Measurements from ENCODE around the gene GGCX.

Gene GGCX

DNA sequence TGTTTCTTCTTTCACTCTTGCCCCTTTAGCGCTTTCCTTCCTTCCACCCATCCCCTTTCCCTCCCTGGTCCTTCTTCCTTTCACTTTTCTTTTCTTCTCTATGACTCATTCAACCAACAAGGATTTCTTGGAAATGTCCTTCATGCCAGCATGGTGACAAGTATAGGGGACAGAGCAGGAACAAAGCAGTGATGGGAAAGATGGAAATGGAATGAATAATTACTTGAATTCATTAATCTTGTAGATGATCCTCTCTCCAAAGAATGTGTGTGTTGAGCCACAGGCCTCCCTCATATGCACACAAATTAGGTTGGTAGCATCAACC is 24.4 kb upstream of the GGCX start:
- Histone ChIP-seq H3K4me1 (ENCODE audit: insufficient read depth, low read length, severe bottlenecking) (peaks cover 7% of the 10 kb centered on the region), H2AFZ (ENCODE audit: low read length) (no peak overlapping the region), H3K9me2 (ENCODE audit: low read depth, low read length) (no peaks in the 10 kb centered on the region), H3K9ac (ENCODE audit: low read length) (no peak overlapping the region), H3K9me3 (ENCODE audit: low read length) (no peaks in the 10 kb centered on the region), H3K27ac (ENCODE audit: low read depth, low read length, poor library complexity, severe bottlenecking) (no peak overlapping the region), H3K27me3 (ENCODE audit: insufficient read depth, low read length) (no peaks in the 10 kb centered on the region), H3K4me3 (ENCODE audit: low read depth, low read length, poor library complexity, severe bottlenecking) (no peak overlapping the region), H3K4me2 (ENCODE audit: low read length) (no peak overlapping the region), H4K20me1 (ENCODE audit: insufficient read depth, low read length) (no peaks in the 10 kb centered on the region), H3K36me3 (ENCODE audit: insufficient read depth, low read length) (peaks cover 39% of the 10 kb centered on the region), H3F3A (ENCODE audit: insufficient read depth, low read length) (no peaks in the 10 kb centered on the region), H3K79me2 (ENCODE audit: insufficient read depth, low read length) (no peaks in the 10 kb centered on the region)
- TF ChIP-seq, protein P1, sequence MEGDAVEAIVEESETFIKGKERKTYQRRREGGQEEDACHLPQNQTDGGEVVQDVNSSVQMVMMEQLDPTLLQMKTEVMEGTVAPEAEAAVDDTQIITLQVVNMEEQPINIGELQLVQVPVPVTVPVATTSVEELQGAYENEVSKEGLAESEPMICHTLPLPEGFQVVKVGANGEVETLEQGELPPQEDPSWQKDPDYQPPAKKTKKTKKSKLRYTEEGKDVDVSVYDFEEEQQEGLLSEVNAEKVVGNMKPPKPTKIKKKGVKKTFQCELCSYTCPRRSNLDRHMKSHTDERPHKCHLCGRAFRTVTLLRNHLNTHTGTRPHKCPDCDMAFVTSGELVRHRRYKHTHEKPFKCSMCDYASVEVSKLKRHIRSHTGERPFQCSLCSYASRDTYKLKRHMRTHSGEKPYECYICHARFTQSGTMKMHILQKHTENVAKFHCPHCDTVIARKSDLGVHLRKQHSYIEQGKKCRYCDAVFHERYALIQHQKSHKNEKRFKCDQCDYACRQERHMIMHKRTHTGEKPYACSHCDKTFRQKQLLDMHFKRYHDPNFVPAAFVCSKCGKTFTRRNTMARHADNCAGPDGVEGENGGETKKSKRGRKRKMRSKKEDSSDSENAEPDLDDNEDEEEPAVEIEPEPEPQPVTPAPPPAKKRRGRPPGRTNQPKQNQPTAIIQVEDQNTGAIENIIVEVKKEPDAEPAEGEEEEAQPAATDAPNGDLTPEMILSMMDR (IDR thresholded peaks at IDR 0.05; ENCODE audit: low read length): no peak
- no peak for TF ChIP-seq EZH2 (IDR thresholded peaks at IDR 0.05; ENCODE audit: borderline replicate concordance, low read length)

DNA sequence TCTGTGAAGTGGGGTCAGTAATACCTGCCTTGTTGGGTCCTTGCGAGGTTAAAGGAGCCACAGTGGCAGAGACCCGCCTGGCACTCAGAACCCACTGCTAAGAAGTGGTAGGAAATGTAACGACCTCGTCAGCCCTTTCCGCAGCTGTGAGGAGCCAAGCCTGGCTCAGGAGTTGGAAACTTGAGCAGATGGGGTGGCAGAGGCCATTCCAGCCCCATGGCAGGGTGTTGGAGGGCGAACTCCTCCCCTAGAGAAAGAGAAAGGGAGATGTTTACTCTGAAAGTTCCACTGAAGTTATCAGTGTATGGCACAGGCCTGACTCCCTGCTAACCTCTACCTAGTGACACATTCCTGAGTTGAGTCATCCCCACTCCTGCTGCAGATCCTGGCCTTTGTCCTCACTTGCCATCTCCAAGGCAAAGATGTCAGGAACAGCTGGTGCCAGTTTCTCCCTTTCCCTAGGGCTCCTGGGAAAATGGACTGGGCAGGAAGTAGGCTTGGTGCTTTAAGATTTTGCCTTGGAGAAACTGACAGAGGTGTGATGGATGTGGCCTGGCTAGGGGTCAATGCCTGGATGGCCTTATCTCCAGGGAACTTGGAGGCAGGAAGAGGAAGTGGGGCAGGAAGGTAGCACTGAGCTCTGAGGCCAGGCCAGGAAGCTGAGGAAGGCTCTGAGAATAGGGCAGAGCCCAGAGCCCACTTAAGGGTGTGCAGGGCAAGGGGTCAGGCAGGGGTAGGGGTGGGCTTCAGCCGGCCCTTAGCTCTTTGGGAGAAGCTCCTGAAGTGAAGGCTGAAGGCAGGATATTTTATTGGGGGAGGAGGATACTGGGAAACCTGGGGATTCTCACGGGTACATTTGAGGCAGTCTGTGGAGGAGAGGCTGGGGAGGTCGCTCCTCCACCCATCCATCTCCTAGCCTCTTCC is 23.8 kb upstream of the GGCX start:
- Histone ChIP-seq H2AFZ (ENCODE audit: low read length) (no peak overlapping the region), H4K20me1 (ENCODE audit: insufficient read depth, low read length) (no peaks in the 10 kb centered on the region), H3K27me3 (ENCODE audit: insufficient read depth, low read length) (no peaks in the 10 kb centered on the region), H3K27ac (ENCODE audit: low read depth, low read length, poor library complexity, severe bottlenecking) (no peak overlapping the region), H3K4me3 (ENCODE audit: low read depth, low read length, poor library complexity, severe bottlenecking) (no peak overlapping the region), H3K9me2 (ENCODE audit: low read depth, low read length) (no peaks in the 10 kb centered on the region), H3K9me3 (ENCODE audit: low read length) (no peaks in the 10 kb centered on the region), H3F3A (ENCODE audit: insufficient read depth, low read length) (no peaks in the 10 kb centered on the region), H3K4me2 (ENCODE audit: low read length) (no peak overlapping the region), H3K9ac (ENCODE audit: low read length) (no peak overlapping the region), H3K79me2 (ENCODE audit: insufficient read depth, low read length) (no peaks in the 10 kb centered on the region), H3K36me3 (ENCODE audit: insufficient read depth, low read length) (peaks cover 44% of the 10 kb centered on the region), H3K4me1 (ENCODE audit: insufficient read depth, low read length, severe bottlenecking) (peaks cover 7% of the 10 kb centered on the region)
- no peak for TF ChIP-seq EZH2 (IDR thresholded peaks at IDR 0.05; ENCODE audit: borderline replicate concordance, low read length)
- TF ChIP-seq, protein P1 (IDR thresholded peaks at IDR 0.05; ENCODE audit: low read length): no peak

DNA sequence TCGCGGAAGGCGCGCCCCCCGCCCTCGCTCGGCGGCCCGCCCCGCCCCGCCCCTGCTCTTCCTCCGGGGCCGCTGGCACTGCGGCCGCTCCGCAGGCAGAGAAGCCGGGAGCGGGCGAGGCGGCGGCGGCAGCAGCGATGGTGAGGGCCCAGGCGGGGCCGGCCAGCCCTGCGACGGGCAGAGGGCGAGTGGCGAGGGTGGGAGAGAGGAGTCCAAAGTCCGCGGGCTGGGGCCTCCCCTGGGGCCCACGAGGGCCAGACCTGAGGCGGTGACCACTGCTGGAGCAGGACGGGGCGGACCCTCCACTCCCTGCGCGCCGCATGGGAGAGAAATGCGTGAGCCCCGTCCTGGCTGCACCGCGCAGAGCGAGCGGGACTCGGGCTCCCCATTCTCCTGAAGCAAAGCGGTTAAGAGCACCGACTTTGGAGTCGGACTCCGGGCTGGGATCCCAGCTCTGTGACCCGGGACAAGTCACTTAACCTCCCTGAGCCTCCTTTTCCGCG is 23.1 kb upstream of the GGCX start, which contains the start of gene VAMP5:
VAMP5 (plus strand) TSS at position 78 of the 503 bp plus-strand sequence; CDS start at position 138, 60 bp downstream.
- H3K4me2 ChIP-seq (ENCODE audit: low read length): peak within 1 kb of the TSS; percentile 46; the same call in 1 of the 2 replicates
- no peak for TF ChIP-seq EZH2 (IDR thresholded peaks at IDR 0.05; ENCODE audit: borderline replicate concordance, low read length)
- TF ChIP-seq, protein P1 (IDR thresholded peaks at IDR 0.05; ENCODE audit: low read length): no peak
- H4K20me1 ChIP-seq (ENCODE audit: insufficient read depth, low read length): no peaks in the 10 kb centered on the region
- H3K9ac ChIP-seq (ENCODE audit: low read length): no peak within 1 kb of the TSS; the same call in 1 of the 2 replicates
- no peak within 1 kb of the TSS for H3K27ac ChIP-seq (ENCODE audit: low read depth, low read length, poor library complexity, severe bottlenecking)
- no peak within 1 kb of the TSS for H2AFZ ChIP-seq (ENCODE audit: low read length)
- no peaks in the 10 kb centered on the region for H3K9me2 ChIP-seq (ENCODE audit: low read depth, low read length)
- no peaks in the 10 kb centered on the region for H3F3A ChIP-seq (ENCODE audit: insufficient read depth, low read length)
- peaks cover 10% of the 10 kb centered on the region for H3K4me1 ChIP-seq (ENCODE audit: insufficient read depth, low read length, severe bottlenecking)
- H3K4me3 ChIP-seq (ENCODE audit: low read depth, low read length, poor library complexity, severe bottlenecking): peak within 1 kb of the TSS; percentile 7
- peaks cover 51% of the 10 kb centered on the region for H3K36me3 ChIP-seq (ENCODE audit: insufficient read depth, low read length)
- H3K79me2 ChIP-seq (ENCODE audit: insufficient read depth, low read length): no peaks in the 10 kb centered on the region
- H3K9me3 ChIP-seq (ENCODE audit: low read length): no peaks in the 10 kb centered on the region
- H3K27me3 ChIP-seq (ENCODE audit: insufficient read depth, low read length): no peaks in the 10 kb centered on the region
